MV-4-11 (cell line): ENCODE measurements around the gene ZBTB7C.
"Not testable (repeated sequence)": the region's sequence is repeated elsewhere in the genome, so short reads cannot be mapped to it uniquely, and the experiment has no call there.

Source experiments
- DNase-seq: peaks from one replicate; lab custom pipeline; 2025; lab: John Stamatoyannopoulos, UW

The ZBTB7C gene

GRCh38 chr18:48408727-48409590, at the start of gene ZBTB7C:
ZBTB7C (minus strand) TSS chr18:48409383.
- no peak for DNase-seq

- DNase-seq: no peak
Observed at GRCh38 chr18:48456838-48457237, 47.7 kb upstream of the ZBTB7C start.

GRCh38 chr18:48455555-48456478, 46.6 kb upstream of the ZBTB7C start:
- peak; percentile 82 for DNase-seq

GRCh38 chr18:48454261-48454757, 45.1 kb upstream of the ZBTB7C start:
- DNase-seq: peak; percentile 24

- DNase-seq: no peak
Observed at GRCh38 chr18:48453330-48454066, 44.3 kb upstream of the ZBTB7C start.

- no peak for DNase-seq
Observed at GRCh38 chr18:48452861-48453323, 43.7 kb upstream of the ZBTB7C start.

GRCh38 chr18:48450685-48451084, 41.5 kb upstream of the ZBTB7C start:
- DNase-seq: no peak

- DNase-seq: peak; percentile 76
Observed at GRCh38 chr18:48446582-48447225, 37.5 kb upstream of the ZBTB7C start.

GRCh38 chr18:48445540-48445939, 36.4 kb upstream of the ZBTB7C start:
- peak; percentile 86 for DNase-seq

- DNase-seq: no peak
Observed at GRCh38 chr18:48442761-48443160, 33.6 kb upstream of the ZBTB7C start.

- DNase-seq: no peak
Observed at GRCh38 chr18:48441405-48441881, 32.3 kb upstream of the ZBTB7C start.

- DNase-seq: no peak
Observed at GRCh38 chr18:48440924-48441323, 31.7 kb upstream of the ZBTB7C start.

- DNase-seq: no peak
Observed at GRCh38 chr18:48436907-48437306, 27.7 kb upstream of the ZBTB7C start.

- DNase-seq: not testable (repeated sequence)
Observed at GRCh38 chr18:48434382-48434781, 25.2 kb upstream of the ZBTB7C start.

GRCh38 chr18:48433541-48433940, 24.4 kb upstream of the ZBTB7C start:
- DNase-seq: no peak

- no peak for DNase-seq
Observed at GRCh38 chr18:48430150-48430549, 21.0 kb upstream of the ZBTB7C start.

- peak; percentile 61 for DNase-seq
Observed at GRCh38 chr18:48428475-48429177, 19.4 kb upstream of the ZBTB7C start.

GRCh38 chr18:48422947-48423378, 13.8 kb upstream of the ZBTB7C start:
- DNase-seq: no peak

- no peak for DNase-seq
Observed at GRCh38 chr18:48419277-48420022, 10.3 kb upstream of the ZBTB7C start.
